K562 (cell line): ENCODE results near the gene IGF1R. TPM values are rescaled to one million over a fixed set of nuclear protein-coding genes. Genes with fewer than 3 reads are reported as not detected.

Source experiments
- microRNA-seq: library from miRNA; unstranded; fragments of <30 nt; microRNA quantifications from one replicate; pipeline ENCODE4, GENCODE V29; 2018; ENCODE audit warnings: borderline microRNAs expressed
- polyA plus RNA-seq, 8 experiments: library from polyadenylated mRNA; depleted of rRNA in 4 of 8; stranded (reverse) in 5 of 8; unstranded in 3 of 8; fragments of >200 nt; fragmentation: Nextera tagmentation in 2 of 8; fragmentation: Illumina TruSeq in 1 of 8; extraction: Ambion mirVana in 2 of 8; extraction: Trizol in 1 of 8; gene quantifications; 2 replicates each; pipeline versions ENCODE4 v1.2.1 to v1.2.3, GENCODE V29; 2011 to 2014; ENCODE audit warnings: inconsistent platforms in 1 of 8, missing spikeins in 1 of 8
- small RNA-seq: library from RNA; depleted of rRNA; stranded (forward); fragments of <200 nt; gene quantifications from one replicate; pipeline ENCODE3, GENCODE V24; 2014
- total RNA-seq, 7 experiments: library from RNA; depleted of rRNA in 6 of 7; stranded (reverse); fragments of >200 nt in 6 of 7; fragmentation: Illumina TruSeq in 2 of 7; extraction: Trizol in 2 of 7; gene quantifications; 2 replicates each; pipeline versions ENCODE4 v1.2.1 to v1.2.3, GENCODE V29; 2011 to 2021; ENCODE audit warnings: low replicate concordance in 1 of 7

The IGF1R gene
- total and polyA plus RNA-seq, 9 of the 15 experiments (the other 6 are each of a cell fraction or from before 2014, with no cell fraction given), result 0.35 to 8.0 (median 1.6) TPM

Small RNA genes lying within 50 kb of the gene (microRNA-seq; reads per million reads assigned to microRNA genes)
- gene MIR4714, result not detected

Small RNA genes lying within 50 kb of the gene (small RNA-seq; reads per million reads assigned to genes)
- not detected for gene MIR4714
